Colonic mucosa (tissue), 4 donors: ENCODE results near the gene ZNF547. TPM values are rescaled to one million over a fixed set of nuclear protein-coding genes. Genes with fewer than 3 reads are reported as not detected.

ENCODE experiments used
- DNase-seq: peaks from one replicate; pipeline ENCODE4 v3.0.0-alpha.2; 2020
- H3K27ac ChIP-seq: fragments of 200-600 bp; one replicate; pipeline ENCODE4 v1.8.0; 2021
- H3K27me3 ChIP-seq: fragments of 200-600 bp; one replicate; pipeline ENCODE4 v1.8.0; 2021
- H3K36me3 ChIP-seq: fragments of 200-600 bp; one replicate; pipeline ENCODE4 v1.8.0; 2021
- H3K4me1 ChIP-seq: fragments of 200-600 bp; one replicate; pipeline ENCODE4 v1.8.0; 2021; ENCODE audit warnings: mild to moderate bottlenecking
- H3K4me3 ChIP-seq: fragments of 200-600 bp; one replicate; pipeline ENCODE4 v1.8.0; 2021
- H3K9ac ChIP-seq, 2 donors: one replicate each; pipeline ENCODE4 v1.7.0; 2013; ENCODE audit warnings: control low read depth in 2 of 2, low read depth in 2 of 2, low read length in 2 of 2
- H3K9me3 ChIP-seq: fragments of 200-600 bp; one replicate; pipeline ENCODE4 v1.8.0; 2021
- intact Hi-C: fragments of 100-400 bp; cut with DNase I; formaldehyde crosslinking; loops from one replicate; pipeline ENCODE4 v1.14.1; 2022
- total RNA-seq, 2 donors: library from RNA; stranded (reverse); fragmentation: NEBNext Ultra II Directional in 1 of 2; extraction: Animal tissue kit (Norgen Biotek cat#: 25700) in 1 of 2; gene quantifications; one replicate each; pipeline ENCODE4 v1.2.1, GENCODE V29; 2021
- TF ChIP-seq, protein P1 (sequence below): fragments of 200-600 bp; IDR thresholded peaks from one replicate; pipeline ENCODE4 v1.8.0; 2022; ENCODE audit warnings: antibody characterized with exemption, mild to moderate bottlenecking
- donor health status: healthy.
- donor health status: DM: no; HTN: no; CAD: no.
- donor health status: DM: no; HTN: no; CAD: no.

Gene ZNF547
- total RNA-seq: 1 to 10 TPM; 1.2 to 2.3 TPM

DNA sequence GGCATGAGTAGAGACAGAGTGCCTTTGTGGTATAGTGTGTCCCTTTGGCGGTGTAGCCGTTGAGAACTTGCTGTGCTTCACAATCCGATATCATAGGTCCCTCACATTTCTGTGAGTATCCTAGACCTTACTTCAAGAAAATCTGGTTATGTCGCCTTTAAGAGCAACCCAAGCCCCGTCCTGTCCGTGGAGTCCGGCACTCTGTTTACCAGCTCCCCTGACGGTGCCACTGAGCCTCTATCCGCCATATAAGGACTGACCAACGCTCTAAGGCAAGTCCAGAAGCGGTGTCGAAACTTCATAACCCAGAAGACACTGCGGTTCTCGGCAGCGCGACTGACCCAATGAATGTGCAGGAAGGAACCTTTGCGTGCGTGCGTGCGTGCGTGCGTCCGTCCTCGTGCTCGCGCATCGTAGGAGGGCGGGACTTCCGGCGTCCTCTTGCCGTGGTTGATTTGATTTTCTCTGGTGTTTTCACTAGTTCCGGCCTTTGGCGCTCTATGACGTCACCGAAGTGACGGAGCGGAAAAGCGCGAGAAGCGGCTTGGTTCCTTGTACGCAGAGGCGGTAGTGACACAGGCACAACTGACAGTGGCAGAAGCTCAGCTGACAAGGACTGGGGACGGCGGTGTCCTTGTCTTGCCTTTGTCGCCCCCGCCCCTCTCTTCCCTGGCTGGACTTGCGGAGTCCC is at the start of gene ZNF547, which contains the start of gene TRAPPC2B:
Gene ZNF547 (plus strand): TSS at position 555 of the 691 bp plus-strand sequence. CDS start 5,005 bp downstream, outside the sequence.
Gene TRAPPC2B (plus strand): TSS at position 555 of the 691 bp plus-strand sequence. CDS start 1,283 bp downstream, outside the sequence.
- Histone ChIP-seq H3K4me3 (peak within 1 kb of the TSS; percentile 84), H3K9me3 (no peaks in the 10 kb centered on the region), H3K9ac (peak within 1 kb of the TSS; percentile 44 to 58), H3K27ac (peak within 1 kb of the TSS; percentile 87), H3K36me3 (no peaks in the 10 kb centered on the region), H3K27me3 (no peaks in the 10 kb centered on the region), H3K4me1 (no peaks in the 10 kb centered on the region)
- TF ChIP-seq, protein P1, sequence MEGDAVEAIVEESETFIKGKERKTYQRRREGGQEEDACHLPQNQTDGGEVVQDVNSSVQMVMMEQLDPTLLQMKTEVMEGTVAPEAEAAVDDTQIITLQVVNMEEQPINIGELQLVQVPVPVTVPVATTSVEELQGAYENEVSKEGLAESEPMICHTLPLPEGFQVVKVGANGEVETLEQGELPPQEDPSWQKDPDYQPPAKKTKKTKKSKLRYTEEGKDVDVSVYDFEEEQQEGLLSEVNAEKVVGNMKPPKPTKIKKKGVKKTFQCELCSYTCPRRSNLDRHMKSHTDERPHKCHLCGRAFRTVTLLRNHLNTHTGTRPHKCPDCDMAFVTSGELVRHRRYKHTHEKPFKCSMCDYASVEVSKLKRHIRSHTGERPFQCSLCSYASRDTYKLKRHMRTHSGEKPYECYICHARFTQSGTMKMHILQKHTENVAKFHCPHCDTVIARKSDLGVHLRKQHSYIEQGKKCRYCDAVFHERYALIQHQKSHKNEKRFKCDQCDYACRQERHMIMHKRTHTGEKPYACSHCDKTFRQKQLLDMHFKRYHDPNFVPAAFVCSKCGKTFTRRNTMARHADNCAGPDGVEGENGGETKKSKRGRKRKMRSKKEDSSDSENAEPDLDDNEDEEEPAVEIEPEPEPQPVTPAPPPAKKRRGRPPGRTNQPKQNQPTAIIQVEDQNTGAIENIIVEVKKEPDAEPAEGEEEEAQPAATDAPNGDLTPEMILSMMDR: no peak
- peak; percentile 99 for DNase-seq
- intact Hi-C loops: no loop called here

DNA sequence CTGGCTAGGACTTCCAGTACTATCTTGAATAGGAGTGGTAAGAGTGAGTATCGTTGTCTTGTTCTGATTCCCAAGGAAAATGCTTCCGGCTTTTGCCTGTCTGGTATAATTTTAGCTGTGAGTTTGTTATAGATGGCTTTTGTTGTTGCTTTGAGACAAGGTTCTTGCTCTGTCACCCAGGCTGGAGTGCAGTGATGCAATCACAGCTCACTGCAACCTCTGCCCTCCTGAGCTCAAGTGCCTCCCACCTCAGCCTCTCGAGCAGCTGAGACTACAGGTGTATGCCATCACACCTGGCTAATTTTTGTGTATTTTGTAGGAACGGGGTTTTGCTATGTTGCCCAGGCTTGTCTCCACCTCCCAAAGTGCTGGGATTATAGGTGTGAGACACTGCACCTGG is 49.2 kb upstream of the ZNF547 start:
- Histone ChIP-seq H3K27me3 (peaks cover 5% of the 10 kb centered on the region), H3K4me3 (no peak overlapping the region), H3K9ac (no peak overlapping the region), H3K4me1 (no peaks in the 10 kb centered on the region), H3K9me3 (no peaks in the 10 kb centered on the region), H3K36me3 (no peaks in the 10 kb centered on the region), H3K27ac (no peak overlapping the region)
- TF ChIP-seq, protein P1: no peak
- no peak for DNase-seq
- intact Hi-C loops: no loop called here

- Histone ChIP-seq H3K36me3 (no peaks in the 10 kb centered on the region), H3K9me3 (no peaks in the 10 kb centered on the region), H3K27ac (no peak overlapping the region), H3K4me3 (no peak overlapping the region), H3K9ac (no peak overlapping the region), H3K27me3 (peaks cover 5% of the 10 kb centered on the region), H3K4me1 (no peaks in the 10 kb centered on the region)
- intact Hi-C loops: no loop called here
- TF ChIP-seq, protein P1: no peak
- DNase-seq: no peak
Measured at GRCh38 chr19:57317503-57317902, 45.8 kb upstream of the ZNF547 start.

DNA sequence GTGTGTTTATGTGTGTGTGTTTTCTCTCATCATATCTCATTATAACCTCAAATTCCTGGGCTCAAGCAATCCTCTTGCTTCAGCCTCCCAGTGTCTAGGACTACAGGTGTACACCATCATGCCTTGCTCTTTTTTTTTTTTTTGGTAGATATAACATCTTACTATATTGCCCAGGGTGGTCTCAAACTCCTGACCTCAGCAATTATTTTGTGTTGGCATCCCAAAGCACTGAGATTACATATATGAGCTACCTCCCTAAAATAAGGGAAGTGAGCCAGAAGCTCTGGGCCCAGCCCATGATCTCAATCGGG is 43.5 kb upstream of the ZNF547 start:
- H3K27me3 ChIP-seq: peaks cover 5% of the 10 kb centered on the region
- no peaks in the 10 kb centered on the region for H3K4me1 ChIP-seq
- H3K27ac ChIP-seq: peak overlapping the region; percentile 61
- peak overlapping the region; percentile 54 to 87 for H3K9ac ChIP-seq
- intact Hi-C loops: no loop called here
- H3K36me3 ChIP-seq: no peaks in the 10 kb centered on the region
- peak overlapping the region; percentile 89 for H3K4me3 ChIP-seq
- TF ChIP-seq, protein P1: no peak
- DNase-seq: no peak
- no peaks in the 10 kb centered on the region for H3K9me3 ChIP-seq

DNA sequence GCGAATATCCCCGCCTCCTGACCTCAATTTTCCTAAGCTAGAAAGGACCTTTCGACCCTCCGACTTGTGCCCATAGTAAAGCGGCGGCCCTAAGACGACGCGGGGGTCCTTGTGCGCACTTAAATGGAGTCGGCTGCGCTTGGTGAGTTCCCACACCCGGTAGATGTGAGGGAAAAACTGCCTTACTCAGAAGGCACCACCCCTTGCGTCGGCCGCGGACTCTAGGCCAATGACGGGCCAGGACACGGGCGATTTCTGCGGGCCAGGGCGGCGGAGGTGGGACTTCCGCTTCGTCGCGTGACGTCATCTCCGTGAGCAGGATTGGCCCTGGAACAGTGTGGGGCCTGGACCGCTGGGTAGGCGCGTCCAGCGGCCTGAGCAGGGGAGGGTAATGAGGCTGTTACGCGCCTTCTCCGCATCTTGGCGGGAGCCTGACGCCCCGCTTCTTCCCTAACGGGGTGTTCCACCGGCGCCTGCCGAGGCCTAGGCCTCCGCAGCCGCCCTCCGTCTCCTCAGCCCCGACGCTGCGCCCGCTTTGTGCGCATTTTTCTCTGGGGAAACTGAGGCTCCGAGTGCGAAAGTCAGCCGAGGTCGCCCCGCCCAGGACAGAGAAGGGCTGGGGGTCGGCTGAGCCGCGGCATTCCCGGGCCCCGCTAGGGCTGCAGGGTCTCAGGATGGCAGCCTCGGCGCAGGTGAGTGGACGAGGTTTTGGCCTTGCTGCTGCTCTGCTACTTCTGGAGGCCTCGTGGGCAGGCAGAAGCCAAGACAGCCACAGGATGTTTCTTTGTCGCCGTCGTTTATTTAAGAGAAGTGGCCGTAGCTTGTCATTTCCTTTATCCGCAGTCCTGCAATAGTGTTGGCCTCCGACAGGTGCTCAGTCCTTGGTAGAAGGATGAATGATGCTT is 42.9 kb upstream of the ZNF547 start, which contains the start of gene ZNF543:
Gene ZNF543 (plus strand): TSS at position 293 of the 905 bp plus-strand sequence. CDS start 382 bp downstream, at position 675.
- Histone ChIP-seq H3K4me1 (no peaks in the 10 kb centered on the region), H3K4me3 (peak within 1 kb of the TSS; percentile 89), H3K9ac (peak within 1 kb of the TSS; percentile 87 to 91), H3K36me3 (no peaks in the 10 kb centered on the region), H3K27ac (peak within 1 kb of the TSS; percentile 61), H3K9me3 (no peaks in the 10 kb centered on the region), H3K27me3 (peaks cover 5% of the 10 kb centered on the region)
- DNase-seq: peak; percentile 96
- intact Hi-C loops: no loop called here
- TF ChIP-seq, protein P1: no peak
